Measurements from ENCODE around the gene EEFSEC. TPM values are rescaled to one million over a fixed set of nuclear protein-coding genes. Genes with fewer than 3 reads are reported as not detected.

EEFSEC gene
- total RNA-seq, 1 donor from 2014 or later = 15.3 TPM

- Histone ChIP-seq H3K4me1 (peaks cover 7% of the 10 kb centered on the region), H3K27me3 (no peaks in the 10 kb centered on the region), H3K4me3 (no peak overlapping the region), H3K9me3 (no peaks in the 10 kb centered on the region), H3K36me3 (peaks cover 4% of the 10 kb centered on the region), H3K27ac (no peak overlapping the region)
- no peak for DNase-seq
- TF ChIP-seq CTCF (IDR thresholded peaks at IDR 0.05) = no peak
- intact Hi-C loops (cut with DNase I) = no loop called here
- ATAC-seq = no peak
Observed at GRCh38 chr3:128369881-128370642, 216.8 kb downstream of the EEFSEC start.

- no peak for ATAC-seq
- no peak for DNase-seq
- intact Hi-C loops (cut with DNase I) = no loop called here
- Histone ChIP-seq H3K27ac (no peak overlapping the region), H3K27me3 (no peaks in the 10 kb centered on the region), H3K36me3 (peaks cover 4% of the 10 kb centered on the region), H3K4me3 (no peak overlapping the region), H3K9me3 (no peaks in the 10 kb centered on the region), H3K4me1 (peaks cover 7% of the 10 kb centered on the region)
- TF ChIP-seq CTCF (IDR thresholded peaks at IDR 0.05) = no peak
Observed at GRCh38 chr3:128372281-128372680, 219.0 kb downstream of the EEFSEC start.

- Histone ChIP-seq H3K4me3 (no peak overlapping the region), H3K27me3 (no peaks in the 10 kb centered on the region), H3K36me3 (peaks cover 4% of the 10 kb centered on the region), H3K27ac (no peak overlapping the region), H3K4me1 (peaks cover 7% of the 10 kb centered on the region), H3K9me3 (no peaks in the 10 kb centered on the region)
- no peak for DNase-seq
- TF ChIP-seq CTCF (IDR thresholded peaks at IDR 0.05) = no peak
- ATAC-seq = no peak
- intact Hi-C loops (cut with DNase I) = no loop called here
Observed at GRCh38 chr3:128372707-128373533, 219.6 kb downstream of the EEFSEC start.

- H3K9me3 ChIP-seq = no peaks in the 10 kb centered on the region
- H3K36me3 ChIP-seq = peaks cover 4% of the 10 kb centered on the region
- ATAC-seq (no peak), DNase-seq (no peak)
- intact Hi-C loops (cut with DNase I) = no loop called here
- peaks cover 13% of the 10 kb centered on the region for H3K4me1 ChIP-seq
- no peak overlapping the region for H3K27ac ChIP-seq
- H3K27me3 ChIP-seq = no peaks in the 10 kb centered on the region
- H3K4me3 ChIP-seq = no peak overlapping the region
- TF ChIP-seq CTCF (IDR thresholded peaks at IDR 0.05) = no peak
Observed at GRCh38 chr3:128374746-128375445, 221.6 kb downstream of the EEFSEC start.

- peaks cover 13% of the 10 kb centered on the region for H3K4me1 ChIP-seq
- H3K36me3 ChIP-seq = peaks cover 4% of the 10 kb centered on the region
- H3K4me3 ChIP-seq = no peak overlapping the region
- ATAC-seq (no peak), DNase-seq (no peak)
- H3K9me3 ChIP-seq = no peaks in the 10 kb centered on the region
- intact Hi-C loops (cut with DNase I) = no loop called here
- no peaks in the 10 kb centered on the region for H3K27me3 ChIP-seq
- TF ChIP-seq CTCF (IDR thresholded peaks at IDR 0.05) = no peak
- H3K27ac ChIP-seq = no peak overlapping the region
Observed at GRCh38 chr3:128376516-128376915, 223.2 kb downstream of the EEFSEC start.

Data from upper lobe of right lung (tissue), 1 donor.